HG03457 (cell line): ENCODE data around the gene KDM4C.
A peak's percentile ranks its signal among the peaks of the same experiment; 100 is the strongest.

Source experiments
- ATAC-seq: cut with Tn5 transposase; IDR thresholded peaks from one replicate; pipeline ENCODE4 v1.9.1; 2021; ENCODE audit warnings: moderate number of reproducible peaks; ENCODE audit not compliant: unreplicated experiment

Gene KDM4C

GRCh38 chr9:6960777-6961176 lies 203.0 kb downstream of the KDM4C start:
- peak; percentile 69 for ATAC-seq

- ATAC-seq = no peak
Observed at GRCh38 chr9:6961845-6962522, 204.2 kb downstream of the KDM4C start.

- ATAC-seq = no peak
Observed at GRCh38 chr9:6965566-6965965, 207.8 kb downstream of the KDM4C start.

- no peak for ATAC-seq
Observed at GRCh38 chr9:6968271-6968670, 210.5 kb downstream of the KDM4C start.

GRCh38 chr9:6969805-6970204 lies 212.0 kb downstream of the KDM4C start:
- no peak for ATAC-seq

GRCh38 chr9:6973089-6973488 lies 215.3 kb downstream of the KDM4C start:
- no peak for ATAC-seq

GRCh38 chr9:6973762-6974161 lies 216.0 kb downstream of the KDM4C start:
- ATAC-seq = peak; percentile 99

- ATAC-seq = no peak
Observed at GRCh38 chr9:6975198-6975597, 217.4 kb downstream of the KDM4C start.

GRCh38 chr9:6977761-6978160 lies 220.0 kb downstream of the KDM4C start:
- no peak for ATAC-seq

GRCh38 chr9:6978591-6978990 lies 220.8 kb downstream of the KDM4C start:
- ATAC-seq = no peak

- no peak for ATAC-seq
Observed at GRCh38 chr9:6984941-6985578, 227.3 kb downstream of the KDM4C start.

GRCh38 chr9:6986141-6986815 lies 228.5 kb downstream of the KDM4C start:
- ATAC-seq = no peak

- no peak for ATAC-seq
Observed at GRCh38 chr9:6987381-6987780, 229.6 kb downstream of the KDM4C start.

- no peak for ATAC-seq
Observed at GRCh38 chr9:6991418-6991817, 233.6 kb downstream of the KDM4C start.

GRCh38 chr9:6996061-6996854 lies 238.5 kb downstream of the KDM4C start:
- no peak for ATAC-seq

- ATAC-seq = no peak
Observed at GRCh38 chr9:6997330-6997729, 239.6 kb downstream of the KDM4C start.

GRCh38 chr9:6999794-7000193 lies 242.0 kb downstream of the KDM4C start:
- no peak for ATAC-seq

GRCh38 chr9:7001571-7001970 lies 243.8 kb downstream of the KDM4C start:
- ATAC-seq = no peak

- ATAC-seq = no peak
Observed at GRCh38 chr9:7003861-7004260, 246.1 kb downstream of the KDM4C start.

GRCh38 chr9:7006417-7006816 lies 248.6 kb downstream of the KDM4C start:
- no peak for ATAC-seq

GRCh38 chr9:7008411-7008810 lies 250.6 kb downstream of the KDM4C start:
- no peak for ATAC-seq
